HG03521 (cell line): ENCODE data around the gene WIZ.
A peak's percentile ranks its signal among the peaks of the same experiment; 100 is the strongest.

Experiments
- ATAC-seq: cut with Tn5 transposase; IDR thresholded peaks from one replicate; pipeline ENCODE4 v1.9.1; 2021; ENCODE audit warnings: mild to moderate bottlenecking, moderate library complexity; ENCODE audit not compliant: unreplicated experiment

The WIZ gene

GRCh38 chr19:15379083-15379998, 70.4 kb downstream of the WIZ start, which contains the start of gene AKAP8:
AKAP8 (minus strand) TSS chr19:15379787; CDS start chr19:15379731, 56 bp downstream.
- peak; percentile 83 for ATAC-seq

- ATAC-seq: no peak
These were observed 71.1 kb downstream of the WIZ start for GRCh38 chr19:15378534-15379082.

- ATAC-seq: no peak
These were observed 74.8 kb downstream of the WIZ start for GRCh38 chr19:15374796-15375440.

- ATAC-seq: no peak
These were observed 75.6 kb downstream of the WIZ start for GRCh38 chr19:15374105-15374651.

GRCh38 chr19:15373644-15374043, 76.1 kb downstream of the WIZ start:
- ATAC-seq: no peak

- ATAC-seq: no peak
These were observed 76.9 kb downstream of the WIZ start for GRCh38 chr19:15372891-15373301.

- ATAC-seq: no peak
These were observed 77.3 kb downstream of the WIZ start for GRCh38 chr19:15372470-15372869.

GRCh38 chr19:15371786-15372380, 77.9 kb downstream of the WIZ start:
- no peak for ATAC-seq

- no peak for ATAC-seq
These were observed 78.6 kb downstream of the WIZ start for GRCh38 chr19:15371119-15371518.
